GM10248 (cell line): Measurements from ENCODE around the gene VGLL4.

Experiments used
- CTCF ChIA-PET: fragments of 300-600 bp; sonication (Branson Sonifier 250); formaldehyde crosslinking; extraction: SDS; loops from one replicate; lab custom pipeline; 2021; ENCODE audit warnings: antibody characterized with exemption; lab: Yijun Ruan, JAX
- POLR2A ChIA-PET: fragments of 350-650 bp; sonication (Branson Sonifier 250); formaldehyde crosslinking; extraction: SDS; loops from one replicate; lab custom pipeline; 2020; ENCODE audit warnings: antibody characterized with exemption; lab: Yijun Ruan, JAX
- DNase-seq: peaks from one replicate; pipeline ENCODE4 v3.0.0; 2012; ENCODE audit errors: extremely low spot score
- CTCF ChIP-seq: IDR thresholded peaks from 2 replicates; pipeline ENCODE4 v1.5.1; 2012; ENCODE audit warnings: mild to moderate bottlenecking, low read depth; ENCODE audit errors: extremely low read depth, missing control alignments, control extremely low read depth

Gene VGLL4

GRCh38 chr3:11538581-11538980 is 105.1 kb downstream of the VGLL4 start:
- DNase-seq, result no peak
- no peak for TF ChIP-seq CTCF
- ChIA-PET POLR2A (no interaction called here), CTCF (no interaction called here)

GRCh38 chr3:11536936-11537612 is 106.6 kb downstream of the VGLL4 start:
- ChIA-PET CTCF (interaction anchor here (1.1 kb wide), 1 partner anchor 158 kb away, joined by 4 read pairs; no protein-coding TSS in a partner anchor), POLR2A (no interaction called here)
- no peak for DNase-seq

GRCh38 chr3:11536132-11536935 is 107.4 kb downstream of the VGLL4 start:
- no peak for DNase-seq
- POLR2A ChIA-PET, result no interaction called here
- CTCF ChIA-PET, result interaction anchor here (1.1 kb wide), 1 partner anchor 157 kb away, joined by 4 read pairs; no protein-coding TSS in a partner anchor
- no peak for TF ChIP-seq CTCF

More at GRCh38 chr3:11536936-11537612, 106.6 kb downstream of the VGLL4 start:
- TF ChIP-seq CTCF, result no peak

GRCh38 chr3:11535243-11535960 is 108.3 kb downstream of the VGLL4 start:
- CTCF ChIA-PET, result no interaction called here
- DNase-seq, result no peak
- POLR2A ChIA-PET, result no interaction called here
- TF ChIP-seq CTCF, result no peak

GRCh38 chr3:11534793-11535101 is 109.0 kb downstream of the VGLL4 start:
- POLR2A ChIA-PET, result no interaction called here
- CTCF ChIA-PET, result no interaction called here

More at GRCh38 chr3:11534793-11535101, 109.0 kb downstream of the VGLL4 start:
- no peak for DNase-seq
- TF ChIP-seq CTCF, result no peak
